Measurements from ENCODE around the gene PCSK6.

- TF ChIP-seq CTCF (IDR thresholded peaks at IDR 0.05) (no peak), POLR2AphosphoS5 (IDR thresholded peaks at IDR 0.05) (no peak), POLR2A (IDR thresholded peaks at IDR 0.05) (no peak), EP300 (IDR thresholded peaks at IDR 0.05) (no peak)
Observed at GRCh38 chr15:101329867-101330380, 159.6 kb downstream of the PCSK6 start.

Measured in sigmoid colon (tissue), 4 donors.